Muscle layer of duodenum (tissue), 2 donors: Measurements from ENCODE around the gene GPC3.

ENCODE experiments used
- H3K27ac ChIP-seq: one replicate; pipeline ENCODE4 v1.7.0; 2013; ENCODE audit warnings: mild to moderate bottlenecking, low read length
- H3K27me3 ChIP-seq: one replicate; pipeline ENCODE4 v1.7.0; 2013; ENCODE audit warnings: low read depth, mild to moderate bottlenecking, control low read depth, low read length
- H3K36me3 ChIP-seq, 2 donors: one replicate each; pipeline ENCODE4 v1.7.0; 2013; ENCODE audit warnings: low read length in 2 of 2, control low read depth in 1 of 2, mild to moderate bottlenecking in 1 of 2; ENCODE audit not compliant: insufficient read depth in 2 of 2, control insufficient read depth in 1 of 2
- H3K4me1 ChIP-seq, 2 donors: one replicate each; pipeline ENCODE4 v1.7.0; 2013; ENCODE audit warnings: low read length in 2 of 2, mild to moderate bottlenecking in 2 of 2, control low read depth in 1 of 2, moderate library complexity in 1 of 2; ENCODE audit not compliant: insufficient read depth in 2 of 2, control insufficient read depth in 1 of 2
- H3K4me3 ChIP-seq, 2 donors: one replicate each; pipeline ENCODE4 v1.7.0; 2013; ENCODE audit warnings: low read length in 2 of 2, low read depth in 1 of 2, mild to moderate bottlenecking in 1 of 2
- H3K9me3 ChIP-seq, 2 donors: one replicate each; pipeline ENCODE4 v1.7.0; 2013; ENCODE audit warnings: low read length in 2 of 2, control low read depth in 1 of 2, mild to moderate bottlenecking in 1 of 2; ENCODE audit not compliant: control insufficient read depth in 1 of 2
- donor health status: healthy.

The GPC3 gene

DNA sequence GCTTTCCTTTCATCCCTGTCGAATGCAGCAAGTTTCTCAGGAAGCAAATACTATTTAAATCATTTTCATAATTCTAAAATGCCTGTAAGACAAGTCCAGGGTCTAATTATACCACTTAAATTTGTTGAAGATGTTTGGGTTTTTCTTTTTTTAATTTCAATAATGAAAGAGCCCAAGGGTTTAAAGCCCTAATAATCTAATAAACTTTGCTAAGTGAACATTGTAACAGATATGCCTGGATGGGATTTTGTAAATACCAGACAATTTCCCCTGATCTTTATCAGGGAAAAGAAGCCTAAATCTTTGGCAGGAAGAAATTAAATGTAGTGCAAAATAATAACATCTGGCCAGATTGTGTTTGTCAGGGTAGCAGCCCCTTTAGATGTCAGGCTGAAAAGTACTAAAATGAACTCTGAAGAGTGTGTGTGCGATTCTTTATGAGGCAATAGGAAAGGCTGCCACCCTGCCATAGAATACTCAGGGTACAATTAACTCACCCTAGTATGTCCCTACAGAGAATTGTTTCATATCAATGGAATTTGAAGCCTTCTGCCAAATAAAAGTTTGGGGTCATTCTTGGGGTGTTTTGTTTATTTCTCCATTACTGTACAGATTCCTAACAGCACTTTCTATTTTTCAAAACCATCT is 45.6 kb downstream of the GPC3 start:
- no peaks in the 10 kb centered on the region for H3K4me1 ChIP-seq
- H3K36me3 ChIP-seq = no peaks in the 10 kb centered on the region
- H3K27me3 ChIP-seq = no peaks in the 10 kb centered on the region
- no peak overlapping the region for H3K4me3 ChIP-seq
- no peak overlapping the region for H3K27ac ChIP-seq
- H3K9me3 ChIP-seq = no peaks in the 10 kb centered on the region

DNA sequence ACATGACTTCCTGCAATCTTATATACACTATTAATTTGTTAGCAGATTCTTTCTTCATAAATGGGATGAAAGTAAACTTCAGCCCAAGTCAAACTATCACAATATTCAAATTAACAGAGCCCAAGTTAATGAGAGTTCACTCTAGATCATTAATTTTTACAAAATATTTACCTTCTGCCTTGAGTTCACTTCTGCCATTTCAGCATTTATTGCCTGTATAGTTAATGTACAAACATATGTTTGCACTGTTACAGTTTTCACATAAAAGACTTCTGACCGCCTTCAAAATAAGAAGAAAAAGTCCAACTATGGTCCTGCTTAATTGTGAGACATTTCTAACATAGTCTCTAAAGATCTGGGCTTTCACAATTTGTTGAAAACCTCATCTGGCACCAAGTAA is 46.9 kb downstream of the GPC3 start:
- H3K36me3 ChIP-seq = no peaks in the 10 kb centered on the region

DNA sequence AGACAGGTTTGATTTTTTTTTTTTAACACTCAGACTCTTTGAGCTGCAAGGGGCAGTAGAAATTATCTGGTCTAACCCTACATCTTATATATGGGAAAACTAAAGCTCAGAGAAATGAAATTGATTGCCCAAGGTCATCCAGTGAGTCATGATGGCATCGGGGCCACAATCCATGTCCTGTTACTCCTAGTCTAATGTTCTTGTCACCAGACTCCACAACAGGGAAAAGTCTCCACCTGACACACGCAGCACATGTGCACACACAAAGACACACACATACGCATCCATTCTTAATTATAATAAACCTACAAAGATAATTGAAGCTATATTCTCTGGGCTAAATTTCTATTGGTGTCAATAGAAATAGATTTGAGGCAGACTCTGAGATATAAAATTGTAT is 48.4 kb downstream of the GPC3 start:
- Histone ChIP-seq H3K27me3 (no peaks in the 10 kb centered on the region), H3K9me3 (no peaks in the 10 kb centered on the region), H3K4me1 (no peaks in the 10 kb centered on the region)

More for the DNA sequence above, 46.9 kb downstream of the GPC3 start:
- H3K27me3 ChIP-seq = no peaks in the 10 kb centered on the region
- no peak overlapping the region for H3K4me3 ChIP-seq
- no peaks in the 10 kb centered on the region for H3K4me1 ChIP-seq
- H3K9me3 ChIP-seq = no peaks in the 10 kb centered on the region
- no peak overlapping the region for H3K27ac ChIP-seq

DNA sequence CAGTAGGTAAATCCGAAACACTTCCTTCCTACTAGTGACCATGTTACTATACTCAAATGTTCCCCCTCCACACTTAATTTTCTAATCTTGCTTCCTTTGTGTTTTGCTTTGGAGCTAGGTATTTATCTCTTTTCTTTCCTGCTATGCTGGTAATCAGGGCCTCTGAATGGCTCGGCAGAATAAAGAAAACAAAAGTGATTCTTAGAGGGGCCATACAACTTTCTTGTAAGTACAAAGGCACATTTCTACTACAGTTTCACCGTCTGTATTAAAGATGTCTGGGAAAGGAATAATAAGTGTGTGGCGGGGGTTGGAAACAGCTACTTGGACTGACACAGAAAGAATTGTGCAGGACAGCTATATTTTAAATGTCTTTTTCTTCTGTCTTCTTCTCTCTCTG is 50.3 kb downstream of the GPC3 start:
- H3K4me3 ChIP-seq = no peak overlapping the region
- H3K27ac ChIP-seq = no peak overlapping the region
- no peaks in the 10 kb centered on the region for H3K9me3 ChIP-seq
- H3K4me1 ChIP-seq = no peaks in the 10 kb centered on the region
- H3K36me3 ChIP-seq = no peaks in the 10 kb centered on the region
- no peaks in the 10 kb centered on the region for H3K27me3 ChIP-seq

More for the DNA sequence above, 48.4 kb downstream of the GPC3 start:
- no peak overlapping the region for H3K4me3 ChIP-seq
- no peaks in the 10 kb centered on the region for H3K36me3 ChIP-seq
- H3K27ac ChIP-seq = no peak overlapping the region

DNA sequence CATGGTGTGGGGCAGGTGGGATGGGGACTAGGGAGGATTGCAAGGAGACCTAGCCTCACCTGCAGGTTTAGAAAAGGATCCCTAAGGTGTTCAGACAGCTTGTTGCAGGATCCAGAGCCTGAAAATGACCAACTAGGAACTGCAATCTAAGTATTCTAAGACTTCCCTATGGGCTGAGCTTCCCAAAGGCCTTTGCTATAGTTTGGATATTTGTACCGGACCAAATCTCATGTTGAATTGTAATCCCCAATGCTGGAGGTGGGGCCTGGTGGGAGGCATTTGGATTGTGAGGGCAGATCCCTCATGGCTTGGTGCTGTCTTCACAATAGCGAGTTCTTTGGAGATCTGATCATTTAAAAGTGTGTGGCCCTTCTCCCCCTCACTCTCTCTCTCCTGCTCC is 52.1 kb downstream of the GPC3 start:
- Histone ChIP-seq H3K36me3 (no peaks in the 10 kb centered on the region), H3K4me1 (no peaks in the 10 kb centered on the region), H3K4me3 (no peak overlapping the region), H3K9me3 (no peaks in the 10 kb centered on the region), H3K27ac (no peak overlapping the region), H3K27me3 (no peaks in the 10 kb centered on the region)

DNA sequence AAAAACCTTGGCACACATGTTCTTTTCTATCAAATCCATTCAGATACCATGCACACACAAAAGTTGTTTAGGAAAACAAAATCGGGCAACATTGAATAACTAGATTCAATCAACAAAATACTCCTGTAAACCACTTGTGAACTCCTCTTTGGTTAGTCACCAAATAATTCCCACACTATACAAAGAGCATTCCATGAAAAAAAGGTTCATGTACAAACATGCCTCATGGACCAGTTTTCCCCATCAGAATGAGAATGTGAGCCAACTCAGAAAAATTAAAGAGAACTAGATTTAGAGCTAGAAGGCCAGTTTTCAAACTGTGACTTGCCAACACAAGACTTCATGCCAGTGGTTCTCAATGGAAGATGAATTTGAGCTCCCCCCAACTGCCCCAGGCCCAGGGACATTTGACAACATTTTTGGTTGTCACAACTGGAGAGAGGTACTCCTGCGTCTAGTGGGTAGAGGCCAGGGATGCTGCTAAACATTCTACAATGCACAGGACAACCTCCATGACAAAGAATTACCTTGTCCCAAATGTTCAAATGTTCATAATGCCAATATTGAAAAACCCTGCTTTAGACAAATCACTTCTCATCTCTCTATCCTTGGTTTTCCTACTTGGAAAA is 55.4 kb downstream of the GPC3 start:
- Histone ChIP-seq H3K4me1 (no peaks in the 10 kb centered on the region), H3K9me3 (no peaks in the 10 kb centered on the region), H3K27me3 (no peaks in the 10 kb centered on the region), H3K36me3 (no peaks in the 10 kb centered on the region), H3K4me3 (no peak overlapping the region), H3K27ac (no peak overlapping the region)

DNA sequence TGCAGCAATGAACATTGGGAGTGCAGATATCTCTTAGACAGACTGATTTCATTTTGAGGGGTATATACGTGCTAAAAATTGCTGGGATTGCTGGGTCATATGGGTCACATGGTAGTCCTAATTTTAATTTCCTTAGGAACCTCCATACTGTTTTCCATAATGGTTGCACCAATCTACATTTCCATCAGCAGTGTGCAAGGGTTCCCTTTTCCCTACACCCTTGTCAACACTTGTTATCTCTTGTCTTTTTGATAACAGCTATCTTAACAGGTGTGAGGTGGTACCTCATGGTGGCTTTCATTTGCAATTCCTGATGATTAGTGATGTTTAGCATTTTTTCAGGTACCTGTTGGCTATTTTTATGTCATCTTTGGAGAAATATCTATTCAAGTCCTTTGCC is 57.0 kb downstream of the GPC3 start:
- no peak overlapping the region for H3K4me3 ChIP-seq
- no peak overlapping the region for H3K27ac ChIP-seq
- H3K9me3 ChIP-seq = no peaks in the 10 kb centered on the region
- H3K27me3 ChIP-seq = no peaks in the 10 kb centered on the region
- no peaks in the 10 kb centered on the region for H3K4me1 ChIP-seq
- H3K36me3 ChIP-seq = no peaks in the 10 kb centered on the region

DNA sequence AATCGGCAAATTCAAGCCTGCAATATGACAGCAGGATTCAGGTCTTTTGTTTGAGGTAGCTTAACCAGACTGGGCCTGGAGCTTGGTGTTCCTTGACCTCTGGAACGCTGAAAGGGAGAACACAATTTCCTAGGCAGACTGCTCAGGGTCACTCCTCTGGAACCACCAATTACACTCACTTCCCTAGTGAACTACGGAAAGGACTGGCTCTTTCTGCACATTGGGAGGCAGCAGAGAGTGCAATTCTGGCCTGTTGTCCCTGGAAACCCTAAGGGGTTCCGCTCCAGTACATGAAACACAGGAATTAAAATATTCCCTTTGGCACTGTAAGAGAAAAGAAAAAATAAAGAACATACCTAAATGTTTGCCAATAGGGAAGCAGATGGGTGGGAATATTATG is 58.6 kb downstream of the GPC3 start:
- Histone ChIP-seq H3K36me3 (no peaks in the 10 kb centered on the region), H3K4me1 (no peaks in the 10 kb centered on the region), H3K4me3 (no peak overlapping the region), H3K27me3 (no peaks in the 10 kb centered on the region), H3K9me3 (no peaks in the 10 kb centered on the region), H3K27ac (no peak overlapping the region)

DNA sequence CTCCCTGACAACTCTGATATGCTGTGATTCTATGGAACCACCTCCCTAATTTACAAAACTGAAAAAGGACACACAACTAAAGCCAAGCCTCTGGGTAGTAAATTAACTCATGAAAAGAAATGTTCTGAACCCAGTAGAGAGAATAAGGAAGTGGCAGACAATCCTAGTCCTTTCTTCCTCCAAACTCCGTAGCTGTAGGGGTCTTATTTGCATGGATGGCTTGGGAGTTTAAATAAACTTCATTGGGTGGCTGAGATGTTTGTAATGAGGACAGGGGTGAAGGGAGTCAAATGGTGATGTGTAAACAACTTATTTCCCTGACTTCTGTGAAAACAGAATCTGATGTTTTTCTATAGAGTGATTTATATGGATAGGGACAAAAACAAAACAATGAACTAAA is 59.3 kb downstream of the GPC3 start:
- Histone ChIP-seq H3K4me3 (no peak overlapping the region), H3K9me3 (no peaks in the 10 kb centered on the region), H3K36me3 (no peaks in the 10 kb centered on the region), H3K4me1 (no peaks in the 10 kb centered on the region), H3K27ac (no peak overlapping the region), H3K27me3 (no peaks in the 10 kb centered on the region)

DNA sequence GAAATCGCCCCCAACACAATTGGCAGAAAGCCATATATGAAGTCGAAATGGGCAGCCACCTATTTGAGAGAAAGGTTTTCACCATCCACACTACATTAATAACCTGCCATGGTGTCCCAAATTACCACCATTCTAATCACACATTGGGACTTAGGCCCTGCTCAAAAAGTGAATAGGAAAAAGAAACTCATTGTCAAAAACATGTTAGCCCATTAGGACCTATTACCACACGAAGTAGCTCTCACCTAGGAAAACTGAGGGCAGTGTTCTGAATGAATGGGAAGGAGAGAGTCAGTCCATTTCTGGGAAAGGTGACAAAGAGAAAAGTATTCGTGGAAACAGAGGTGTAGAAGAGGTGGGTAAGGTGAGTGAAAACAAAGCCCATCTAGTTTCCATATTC is 60.8 kb downstream of the GPC3 start:
- H3K4me3 ChIP-seq = no peak overlapping the region
- no peak overlapping the region for H3K27ac ChIP-seq
- no peaks in the 10 kb centered on the region for H3K27me3 ChIP-seq
- no peaks in the 10 kb centered on the region for H3K36me3 ChIP-seq
- H3K9me3 ChIP-seq = no peaks in the 10 kb centered on the region
- no peaks in the 10 kb centered on the region for H3K4me1 ChIP-seq

DNA sequence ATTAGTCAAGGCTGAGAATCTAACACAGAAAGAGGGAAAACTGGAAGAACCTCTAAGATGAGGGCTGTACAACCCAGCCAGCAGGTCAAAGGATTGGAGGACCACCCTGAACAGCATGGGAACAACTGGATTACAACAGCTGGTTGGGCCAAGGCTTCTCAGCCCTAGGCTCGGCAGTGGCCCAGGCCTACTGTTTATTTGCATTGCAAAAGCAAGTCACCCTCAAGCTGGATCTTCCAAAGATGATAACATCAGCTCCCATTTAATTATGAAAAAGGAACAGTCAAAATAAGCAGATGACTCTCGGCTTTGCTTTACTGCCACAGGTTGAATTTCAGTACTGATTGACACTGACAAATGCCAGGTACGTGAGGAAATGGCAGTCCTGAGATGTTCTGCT is 61.8 kb downstream of the GPC3 start:
- no peak overlapping the region for H3K27ac ChIP-seq
- no peaks in the 10 kb centered on the region for H3K27me3 ChIP-seq
- no peak overlapping the region for H3K4me3 ChIP-seq
- H3K36me3 ChIP-seq = no peaks in the 10 kb centered on the region
- no peaks in the 10 kb centered on the region for H3K9me3 ChIP-seq
- no peaks in the 10 kb centered on the region for H3K4me1 ChIP-seq

DNA sequence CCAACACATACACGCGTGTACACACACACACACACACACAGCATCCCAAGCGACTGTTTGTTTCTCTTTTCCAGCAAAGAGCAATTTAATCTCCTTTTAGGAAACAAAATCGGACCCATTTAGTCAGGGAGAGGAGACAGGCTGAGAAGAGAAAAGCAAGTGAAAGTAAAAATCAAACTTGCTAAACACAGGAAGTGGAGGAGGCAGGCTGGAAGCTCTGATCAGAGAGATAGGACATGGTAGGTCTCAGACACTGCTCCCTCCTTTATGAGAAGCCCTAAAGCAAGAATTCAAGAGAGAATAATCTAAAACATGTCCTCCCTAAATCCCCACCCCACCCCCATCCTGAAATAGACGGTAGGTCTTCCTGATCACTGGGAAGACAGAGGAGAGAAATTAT is 62.3 kb downstream of the GPC3 start:
- Histone ChIP-seq H3K9me3 (no peaks in the 10 kb centered on the region), H3K27ac (no peak overlapping the region), H3K27me3 (no peaks in the 10 kb centered on the region), H3K4me3 (no peak overlapping the region), H3K36me3 (no peaks in the 10 kb centered on the region), H3K4me1 (no peaks in the 10 kb centered on the region)
